Thyroid gland (tissue), 4 donors: ENCODE measurements around the gene UBASH3B. TPM values are rescaled to one million over a fixed set of nuclear protein-coding genes. Genes with fewer than 3 reads are reported as not detected.

Experiments used
- DNase-seq, 2 donors: peaks; one replicate each; pipeline ENCODE4 v3.0.0-alpha.2; 2019
- H3K27ac ChIP-seq, 3 donors: fragments of 200-600 bp; sonication (generic); 1 replicate in 2 of 3; 2 replicates in 1 of 3; pipeline ENCODE4 v1.5.1; 2016 to 2019; ENCODE audit warnings: mild to moderate bottlenecking in 1 of 3, moderate library complexity in 1 of 3
- H3K27me3 ChIP-seq: fragments of 200-600 bp; sonication (generic); one replicate; pipeline ENCODE4 v1.5.1; 2019
- H3K36me3 ChIP-seq, 2 donors: fragments of 200-600 bp; sonication (generic); one replicate each; pipeline ENCODE4 v1.5.1; 2016 to 2019
- H3K4me1 ChIP-seq, 2 donors: fragments of 200-600 bp; sonication (generic); one replicate each; pipeline ENCODE4 v1.5.1; 2017 to 2019
- H3K4me3 ChIP-seq, 3 donors: fragments of 200-600 bp; sonication (generic); replicated peaks in 1 of 3; 1 replicate in 2 of 3; 2 replicates in 1 of 3; pipeline ENCODE4 v1.5.1; 2016; ENCODE audit warnings: mild to moderate bottlenecking in 1 of 3
- H3K9me3 ChIP-seq: fragments of 200-600 bp; sonication (generic); one replicate; pipeline ENCODE4 v1.5.1; 2017
- POLR2A ChIP-seq, 2 donors: fragments of 450-650 bp; IDR thresholded peaks; one replicate each; pipeline ENCODE4 v1.6.1; 2017; ENCODE audit warnings: antibody characterized with exemption in 2 of 2, mild to moderate bottlenecking in 2 of 2, moderate library complexity in 1 of 2
- WGBS, 2 donors: methylation state at CpG; one replicate each; pipeline ENCODE4 v1.1.5; 2017; 5-methylcytosine and 5-hydroxymethylcytosine counted together
- intact Hi-C: fragments of 100-400 bp; cut with DNase I; formaldehyde crosslinking; loops from one replicate; pipeline ENCODE4 v1.15.1; 2023
- total RNA-seq, 4 donors: library from RNA; depleted of rRNA; stranded (reverse); fragments of >200 nt; gene quantifications; one replicate each; pipeline ENCODE4 v1.2.3, GENCODE V29; 2016
- TF ChIP-seq, protein P1 (sequence below), 6 experiments: fragments of 200-600 bp in 3 of 6; fragments of 450-650 bp in 3 of 6; sonication (generic) in 3 of 6; IDR thresholded peaks; one replicate each; pipeline ENCODE4 v1.5.1; 2016 to 2019; ENCODE audit warnings: antibody characterized with exemption in 6 of 6, mild to moderate bottlenecking in 2 of 6, inconsistent platforms in 1 of 6, moderate library complexity in 1 of 6

UBASH3B gene
- total RNA-seq, 4 donors from 2014 or later, result 4.3 to 16.6 (median 9.1) TPM

DNA sequence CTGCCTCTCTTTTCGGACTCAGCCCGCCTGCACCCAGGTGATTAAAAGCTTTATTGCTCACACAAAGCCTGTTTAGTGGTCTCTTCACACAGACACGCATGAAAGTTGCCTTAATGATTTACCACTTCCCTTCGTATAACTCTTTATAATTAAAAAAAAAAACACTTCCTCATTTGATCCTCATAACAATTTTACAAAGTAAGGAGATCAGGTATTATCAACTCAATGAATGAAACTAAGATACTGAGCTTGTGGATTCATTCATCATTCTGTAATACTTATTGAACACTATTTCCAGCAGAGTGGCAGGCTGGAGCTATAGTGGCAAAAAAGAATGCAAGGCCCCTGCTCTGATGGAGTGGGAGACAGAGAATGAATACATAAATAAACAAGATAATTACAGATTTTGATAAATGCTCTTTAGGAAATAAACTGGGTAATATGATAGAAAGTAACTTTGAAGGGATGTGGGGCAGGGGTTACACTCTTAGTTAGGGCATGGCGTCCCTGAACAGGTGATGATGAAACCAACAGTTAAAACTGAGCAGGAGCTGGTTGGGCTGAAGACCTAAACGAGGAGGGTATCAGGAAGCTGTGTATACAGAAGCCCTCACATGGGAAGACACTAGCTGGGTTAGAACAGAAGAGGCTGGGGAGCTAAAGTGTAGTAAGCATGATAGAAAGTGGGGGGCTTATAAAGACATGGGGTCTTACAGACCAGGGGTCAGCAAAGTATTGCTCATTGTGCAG, 177.4 kb downstream of the UBASH3B start:
- Histone ChIP-seq H3K4me3 (no peak overlapping the region), H3K9me3 (no peaks in the 10 kb centered on the region), H3K36me3 (no peaks in the 10 kb centered on the region), H3K27ac (no peak overlapping the region), H3K4me1 (no peaks in the 10 kb centered on the region), H3K27me3 (no peaks in the 10 kb centered on the region)
- WGBS, 2 donors, result 81 to 83% methylated on average over 6 of the region's 6 CpGs
- TF ChIP-seq, protein P1, sequence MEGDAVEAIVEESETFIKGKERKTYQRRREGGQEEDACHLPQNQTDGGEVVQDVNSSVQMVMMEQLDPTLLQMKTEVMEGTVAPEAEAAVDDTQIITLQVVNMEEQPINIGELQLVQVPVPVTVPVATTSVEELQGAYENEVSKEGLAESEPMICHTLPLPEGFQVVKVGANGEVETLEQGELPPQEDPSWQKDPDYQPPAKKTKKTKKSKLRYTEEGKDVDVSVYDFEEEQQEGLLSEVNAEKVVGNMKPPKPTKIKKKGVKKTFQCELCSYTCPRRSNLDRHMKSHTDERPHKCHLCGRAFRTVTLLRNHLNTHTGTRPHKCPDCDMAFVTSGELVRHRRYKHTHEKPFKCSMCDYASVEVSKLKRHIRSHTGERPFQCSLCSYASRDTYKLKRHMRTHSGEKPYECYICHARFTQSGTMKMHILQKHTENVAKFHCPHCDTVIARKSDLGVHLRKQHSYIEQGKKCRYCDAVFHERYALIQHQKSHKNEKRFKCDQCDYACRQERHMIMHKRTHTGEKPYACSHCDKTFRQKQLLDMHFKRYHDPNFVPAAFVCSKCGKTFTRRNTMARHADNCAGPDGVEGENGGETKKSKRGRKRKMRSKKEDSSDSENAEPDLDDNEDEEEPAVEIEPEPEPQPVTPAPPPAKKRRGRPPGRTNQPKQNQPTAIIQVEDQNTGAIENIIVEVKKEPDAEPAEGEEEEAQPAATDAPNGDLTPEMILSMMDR (IDR thresholded peaks at IDR 0.05), result no peak
- no peak for TF ChIP-seq POLR2A (IDR thresholded peaks at IDR 0.05)
- DNase-seq, result no peak
- intact Hi-C loops, result no loop called here

DNA sequence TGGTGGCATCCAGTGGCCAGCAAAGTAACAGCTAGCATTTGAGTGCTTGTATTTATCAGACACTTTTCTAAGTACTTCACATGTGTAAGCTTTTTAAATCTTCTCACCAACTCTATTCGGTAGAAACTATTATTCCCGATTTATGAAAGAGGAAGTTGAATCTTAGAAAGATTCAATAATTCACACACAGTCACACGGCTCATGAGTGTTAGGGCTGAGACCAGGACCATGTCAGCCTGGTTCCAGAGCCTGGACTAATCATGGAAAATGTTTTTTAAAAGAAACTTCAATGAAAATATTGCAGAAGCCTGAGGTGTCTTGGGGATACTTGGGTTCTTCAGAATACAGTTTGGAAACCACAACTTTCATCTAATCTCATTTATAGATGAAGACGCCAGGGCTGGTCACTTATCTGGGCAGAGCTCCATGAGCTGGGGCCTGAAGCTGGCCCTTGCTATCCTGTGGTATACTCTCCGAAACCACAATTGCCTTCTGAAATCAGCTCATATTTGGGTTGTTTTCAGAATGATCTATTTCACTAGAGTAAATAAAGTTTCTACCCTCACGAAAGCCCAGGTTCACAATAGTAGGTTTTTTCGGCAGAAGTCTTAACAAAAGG, 178.4 kb downstream of the UBASH3B start:
- no peak overlapping the region for H3K4me3 ChIP-seq
- no peaks in the 10 kb centered on the region for H3K9me3 ChIP-seq
- H3K27ac ChIP-seq, result no peak overlapping the region
- intact Hi-C loops, result no loop called here
- no peak for DNase-seq
- H3K27me3 ChIP-seq, result no peaks in the 10 kb centered on the region
- no peaks in the 10 kb centered on the region for H3K36me3 ChIP-seq
- TF ChIP-seq, protein P1 (IDR thresholded peaks at IDR 0.05), result no peak
- no peak for TF ChIP-seq POLR2A (IDR thresholded peaks at IDR 0.05)
- WGBS, 2 donors, result 86 to 92% methylated on average over 7 of the region's 7 CpGs
- no peaks in the 10 kb centered on the region for H3K4me1 ChIP-seq

- no peaks in the 10 kb centered on the region for H3K4me1 ChIP-seq
- H3K36me3 ChIP-seq, result no peaks in the 10 kb centered on the region
- no peak for TF ChIP-seq POLR2A (IDR thresholded peaks at IDR 0.05)
- TF ChIP-seq, protein P1 (IDR thresholded peaks at IDR 0.05), result no peak
- no peak overlapping the region for H3K4me3 ChIP-seq
- H3K9me3 ChIP-seq, result no peaks in the 10 kb centered on the region
- DNase-seq, result no peak
- no peak overlapping the region for H3K27ac ChIP-seq
- no peaks in the 10 kb centered on the region for H3K27me3 ChIP-seq
- intact Hi-C loops, result no loop called here
These were observed 181.4 kb downstream of the UBASH3B start for GRCh38 chr11:122836916-122837315.

GRCh38 chr11:122837528-122838346, 182.2 kb downstream of the UBASH3B start:
- Histone ChIP-seq H3K9me3 (no peaks in the 10 kb centered on the region), H3K4me1 (no peaks in the 10 kb centered on the region), H3K27ac (no peak overlapping the region), H3K27me3 (no peaks in the 10 kb centered on the region), H3K36me3 (no peaks in the 10 kb centered on the region), H3K4me3 (no peak overlapping the region)
- DNase-seq, result no peak
- no peak for TF ChIP-seq POLR2A (IDR thresholded peaks at IDR 0.05)
- TF ChIP-seq, protein P1 (IDR thresholded peaks at IDR 0.05), result no peak
- 90 to 91% methylated on average over 4 of the region's 4 CpGs for WGBS, 2 donors
- intact Hi-C loops, result no loop called here
